Karpas-422 (cell line): ENCODE results near the gene ADAM8. TPM values are rescaled to one million over a fixed set of nuclear protein-coding genes. Genes with fewer than 3 reads are reported as not detected.

Experiments used
- DNase-seq: peaks from one replicate; pipeline ENCODE4 v3.0.0-alpha.2; 2015
- H2AFZ ChIP-seq: fragments of 200-600 bp; sonication (generic); 2 replicates; pipeline ENCODE4 v1.6.1; 2014; ENCODE audit warnings: antibody characterized with exemption, low read length, mixed read lengths
- H3K27ac ChIP-seq: fragments of 200-600 bp; sonication (generic); 2 replicates; pipeline ENCODE4 v1.5.1; 2014; ENCODE audit warnings: mild to moderate bottlenecking, low read length, moderate library complexity
- H3K27me3 ChIP-seq: fragments of 200-600 bp; sonication (generic); 2 replicates; pipeline ENCODE4 v1.6.1; 2014; ENCODE audit warnings: low read length, mixed read lengths
- H3K36me3 ChIP-seq: fragments of 200-600 bp; sonication (generic); 2 replicates; pipeline ENCODE4 v1.6.1; 2014; ENCODE audit warnings: low read length, mixed read lengths; ENCODE audit not compliant: insufficient read depth
- H3K4me1 ChIP-seq: fragments of 200-600 bp; sonication (generic); 2 replicates; pipeline ENCODE4 v1.6.1; 2014; ENCODE audit warnings: mild to moderate bottlenecking, low read length, mixed read lengths
- H3K4me2 ChIP-seq: fragments of 200-600 bp; sonication (generic); 2 replicates; pipeline ENCODE4 v1.6.1; 2014; ENCODE audit warnings: low read length, low read depth, mild to moderate bottlenecking; ENCODE audit not compliant: poor library complexity, severe bottlenecking
- H3K4me3 ChIP-seq: fragments of 200-600 bp; sonication (generic); 2 replicates; pipeline ENCODE4 v1.5.1; 2014; ENCODE audit warnings: mild to moderate bottlenecking, antibody characterized with exemption, low read length, mixed read lengths
- H3K79me2 ChIP-seq: fragments of 200-600 bp; sonication (generic); 2 replicates; pipeline ENCODE4 v1.6.1; 2014; ENCODE audit warnings: mild to moderate bottlenecking, low read length, mixed read lengths
- H3K9ac ChIP-seq: fragments of 200-600 bp; sonication (generic); 2 replicates; pipeline ENCODE4 v1.6.0; 2014; ENCODE audit warnings: low read length
- H3K9me2 ChIP-seq: fragments of 200-600 bp; sonication (generic), shearing (Covaris generic); replicated peaks from 2 replicates; pipeline ENCODE4 v1.6.0; 2014; ENCODE audit warnings: mild to moderate bottlenecking, low read length, moderate library complexity; ENCODE audit not compliant: insufficient read depth
- H3K9me3 ChIP-seq: fragments of 300-700, 200-600 bp; sonication (generic); 2 replicates; pipeline ENCODE4 v1.6.1; 2014; ENCODE audit warnings: low read length, mixed read lengths
- H4K20me1 ChIP-seq: fragments of 200-600 bp; sonication (generic); 2 replicates; pipeline ENCODE4 v1.6.1; 2014; ENCODE audit warnings: mild to moderate bottlenecking, antibody characterized with exemption, low read length, low read depth; ENCODE audit not compliant: insufficient read depth
- total RNA-seq: library from RNA; depleted of rRNA; stranded (reverse); fragments of >200 nt; shearing (Covaris generic); gene quantifications from 2 replicates; pipeline ENCODE4 v1.2.3, GENCODE V29; 2014; ENCODE audit warnings: low replicate concordance

ADAM8 gene
- total RNA-seq, 1 experiment from 2014 or later = 0.71 TPM

DNA sequence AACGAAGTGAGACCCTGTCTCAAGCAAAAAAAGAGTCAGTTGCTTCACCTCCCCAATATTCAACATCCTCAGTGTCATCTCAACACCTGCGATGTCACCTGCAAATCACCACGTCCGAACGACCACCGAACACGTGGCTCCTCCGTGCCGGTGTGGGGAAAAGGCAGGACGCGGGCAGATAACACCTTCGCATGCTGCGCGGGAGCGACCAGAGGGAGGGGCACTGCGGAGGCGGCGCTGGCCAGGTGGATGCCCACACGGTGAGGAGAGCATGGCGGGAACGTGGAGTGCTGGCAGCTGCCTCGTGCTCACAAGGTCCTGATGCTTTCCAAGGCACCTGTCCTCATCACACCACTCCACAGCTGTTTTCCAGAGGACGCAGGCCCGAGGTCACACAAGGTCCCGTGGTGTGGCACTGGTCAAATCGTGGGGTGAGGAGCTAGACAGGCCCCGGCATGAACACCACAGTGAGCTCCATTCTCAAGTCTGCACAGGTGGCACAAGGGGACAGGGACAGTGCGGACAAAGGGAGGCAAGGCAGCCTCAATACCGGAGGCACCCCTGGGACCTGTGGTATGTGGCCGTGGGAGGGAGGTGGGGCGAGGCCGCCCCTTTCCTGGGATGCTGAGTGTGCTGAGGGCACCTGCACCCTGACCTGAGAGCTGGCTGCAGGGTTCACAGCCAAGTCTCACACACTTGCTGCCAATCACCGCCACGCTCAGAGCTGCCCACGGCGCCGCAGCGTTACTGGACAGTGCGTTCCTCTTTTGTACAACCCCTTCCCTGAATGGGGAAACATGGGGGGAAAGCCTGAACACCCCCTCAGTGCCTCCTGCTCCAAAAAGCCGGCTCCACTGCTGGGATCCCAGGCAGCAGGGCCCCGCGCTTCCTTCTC lies 19.0 kb upstream of the ADAM8 start:
- H3K79me2 ChIP-seq = no peaks in the 10 kb centered on the region
- no peaks in the 10 kb centered on the region for H3K27me3 ChIP-seq
- no peak for DNase-seq
- no peak overlapping the region for H2AFZ ChIP-seq
- no peak overlapping the region for H3K27ac ChIP-seq
- H3K9ac ChIP-seq = no peak overlapping the region
- no peaks in the 10 kb centered on the region for H3K9me2 ChIP-seq
- H3K36me3 ChIP-seq = 0 out of 2 replicates have a peak, but pooled peaks cover 2% of the 10 kb centered on the region
- H3K4me2 ChIP-seq = no peak overlapping the region
- H3K4me1 ChIP-seq = no peaks in the 10 kb centered on the region
- no peak overlapping the region for H3K4me3 ChIP-seq
- no peaks in the 10 kb centered on the region for H3K9me3 ChIP-seq
- H4K20me1 ChIP-seq = no peaks in the 10 kb centered on the region

DNA sequence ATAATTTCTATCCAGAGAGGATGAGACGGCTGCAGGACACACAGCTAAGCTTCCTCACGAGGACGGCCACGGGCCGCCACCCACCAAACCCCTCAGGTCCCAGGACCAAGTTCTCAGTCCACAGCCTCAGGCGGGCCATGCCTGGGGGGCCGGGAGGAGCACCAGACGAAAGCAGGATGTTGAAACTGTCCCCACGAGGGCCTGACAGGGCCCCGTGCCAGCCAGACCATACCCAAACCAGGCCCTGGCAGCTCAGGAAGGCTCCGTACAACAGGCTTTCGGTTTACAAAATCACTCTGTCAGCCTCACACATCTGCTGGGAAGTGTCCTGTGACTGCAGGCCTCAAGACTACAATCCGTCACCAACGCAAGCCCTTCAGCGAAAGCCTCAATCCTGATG lies 17.5 kb upstream of the ADAM8 start:
- Histone ChIP-seq H3K79me2 (no peaks in the 10 kb centered on the region), H2AFZ (no peak overlapping the region), H3K4me3 (no peak overlapping the region), H3K9me2 (no peaks in the 10 kb centered on the region), H3K9me3 (no peaks in the 10 kb centered on the region), H4K20me1 (no peaks in the 10 kb centered on the region), H3K27ac (no peak overlapping the region), H3K36me3 (no peaks in the 10 kb centered on the region), H3K27me3 (no peaks in the 10 kb centered on the region), H3K9ac (no peak overlapping the region), H3K4me2 (no peak overlapping the region), H3K4me1 (no peaks in the 10 kb centered on the region)
- no peak for DNase-seq

DNA sequence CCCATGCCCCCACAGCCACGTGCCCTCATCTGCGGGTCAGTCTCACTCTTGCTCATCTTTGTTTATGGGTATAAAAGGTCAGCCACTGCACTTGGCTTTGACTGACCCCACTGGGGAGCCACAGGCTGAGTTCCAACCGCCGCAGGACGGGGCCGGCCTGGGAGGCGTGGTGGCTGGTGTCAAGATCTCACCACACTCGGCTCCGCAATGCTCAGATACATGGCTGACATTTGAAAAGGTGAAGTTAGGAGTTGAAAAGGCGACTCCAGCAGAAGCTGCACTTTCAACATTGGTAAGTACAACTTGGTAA lies 17.1 kb upstream of the ADAM8 start:
- no peaks in the 10 kb centered on the region for H3K36me3 ChIP-seq
- no peak overlapping the region for H3K27ac ChIP-seq
- no peak overlapping the region for H3K4me3 ChIP-seq

DNA sequence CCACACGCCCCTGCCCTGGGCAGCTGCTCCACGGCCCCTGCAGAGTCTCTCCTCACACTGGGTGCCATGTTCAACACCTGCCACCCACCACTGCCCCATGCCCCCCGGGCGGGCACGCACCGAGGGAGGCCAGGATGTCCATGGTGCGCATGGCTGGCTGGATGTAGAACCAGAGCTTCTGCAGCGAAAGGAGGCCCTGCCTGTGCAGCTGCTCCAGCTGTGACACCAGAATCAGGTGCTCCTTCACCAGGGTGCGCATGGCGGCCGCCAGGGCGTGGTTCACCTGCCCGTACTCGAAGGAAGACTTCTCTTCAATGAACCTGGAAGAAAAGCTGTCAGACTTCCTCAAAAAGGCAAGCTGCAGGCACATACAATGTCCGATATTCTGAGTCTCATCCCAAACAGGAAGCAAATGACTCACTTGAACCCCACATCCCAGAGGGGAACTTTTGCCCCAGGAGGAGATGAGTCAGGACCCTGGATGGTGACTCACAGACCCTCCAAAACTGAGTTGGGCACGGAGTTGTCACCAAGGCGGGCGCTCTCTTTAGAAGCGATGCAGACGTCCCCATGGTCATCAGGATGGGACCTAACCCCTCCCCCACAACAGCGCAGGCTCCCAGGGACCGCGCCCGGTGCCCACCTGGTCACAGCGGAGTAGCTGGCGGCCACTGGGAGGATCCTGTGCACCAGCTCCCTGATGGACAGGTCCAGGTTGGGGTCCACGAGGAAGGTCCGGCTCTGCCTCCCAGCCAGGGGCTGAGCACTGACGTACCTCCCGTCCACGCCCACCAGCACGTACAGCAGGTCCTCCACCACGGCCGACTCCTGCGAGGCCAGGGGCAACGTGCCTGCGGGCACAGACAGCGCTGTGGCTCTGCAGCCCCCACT lies 16.5 kb upstream of the ADAM8 start:
- no peaks in the 10 kb centered on the region for H3K36me3 ChIP-seq
- no peaks in the 10 kb centered on the region for H3K4me1 ChIP-seq
- no peaks in the 10 kb centered on the region for H3K79me2 ChIP-seq
- H3K4me3 ChIP-seq = no peak overlapping the region
- no peaks in the 10 kb centered on the region for H3K9me3 ChIP-seq
- H3K27ac ChIP-seq = no peak overlapping the region
- H3K9me2 ChIP-seq = no peaks in the 10 kb centered on the region
- H3K27me3 ChIP-seq = no peaks in the 10 kb centered on the region
- no peaks in the 10 kb centered on the region for H4K20me1 ChIP-seq
- DNase-seq = no peak
- no peak overlapping the region for H2AFZ ChIP-seq
- no peak overlapping the region for H3K9ac ChIP-seq
- no peak overlapping the region for H3K4me2 ChIP-seq

More for the DNA sequence above, 17.1 kb upstream of the ADAM8 start:
- no peak overlapping the region for H3K9ac ChIP-seq
- H3K27me3 ChIP-seq = no peaks in the 10 kb centered on the region
- H4K20me1 ChIP-seq = no peaks in the 10 kb centered on the region
- no peaks in the 10 kb centered on the region for H3K79me2 ChIP-seq
- H2AFZ ChIP-seq = no peak overlapping the region
- no peak overlapping the region for H3K4me2 ChIP-seq
- H3K9me3 ChIP-seq = no peaks in the 10 kb centered on the region
- H3K9me2 ChIP-seq = no peaks in the 10 kb centered on the region
- no peak for DNase-seq
- no peaks in the 10 kb centered on the region for H3K4me1 ChIP-seq

GRCh38 chr10:133289761-133290160 lies 13.1 kb upstream of the ADAM8 start:
- no peak overlapping the region for H2AFZ ChIP-seq
- H3K4me2 ChIP-seq = no peak overlapping the region
- H3K9ac ChIP-seq = no peak overlapping the region
- H4K20me1 ChIP-seq = no peaks in the 10 kb centered on the region
- no peaks in the 10 kb centered on the region for H3K9me2 ChIP-seq
- H3K9me3 ChIP-seq = no peaks in the 10 kb centered on the region
- DNase-seq = no peak
- H3K27me3 ChIP-seq = no peaks in the 10 kb centered on the region
- no peaks in the 10 kb centered on the region for H3K36me3 ChIP-seq
- no peak overlapping the region for H3K27ac ChIP-seq
- no peaks in the 10 kb centered on the region for H3K79me2 ChIP-seq
- no peaks in the 10 kb centered on the region for H3K4me1 ChIP-seq
- no peak overlapping the region for H3K4me3 ChIP-seq

GRCh38 chr10:133287832-133288500 lies 11.3 kb upstream of the ADAM8 start:
- no peak overlapping the region for H3K4me2 ChIP-seq

DNA sequence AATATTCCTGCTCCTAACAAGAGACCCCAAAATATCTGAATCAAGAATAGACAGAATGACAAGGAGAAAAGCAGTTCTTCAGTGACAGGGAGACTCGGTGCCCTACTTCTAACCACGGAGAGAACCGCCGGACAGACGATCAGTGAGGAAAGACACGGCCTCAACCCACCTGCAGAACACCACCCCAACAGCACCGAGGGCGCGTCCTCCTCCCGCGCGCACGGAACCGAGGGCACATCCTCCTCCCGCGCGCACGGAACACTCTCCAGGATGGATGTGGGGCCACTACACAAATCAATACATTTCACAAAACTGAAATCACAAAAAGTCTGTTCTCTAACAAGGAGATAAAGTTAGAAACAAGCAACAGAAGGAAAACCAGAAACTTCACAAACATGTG lies 9.7 kb upstream of the ADAM8 start:
- Histone ChIP-seq H3K9me2 (no peaks in the 10 kb centered on the region), H3K4me2 (no peak overlapping the region), H2AFZ (no peak overlapping the region), H3K27me3 (no peaks in the 10 kb centered on the region), H3K4me3 (no peak overlapping the region), H3K9me3 (no peaks in the 10 kb centered on the region), H4K20me1 (no peaks in the 10 kb centered on the region), H3K9ac (no peak overlapping the region), H3K36me3 (no peaks in the 10 kb centered on the region), H3K79me2 (no peaks in the 10 kb centered on the region), H3K4me1 (no peaks in the 10 kb centered on the region), H3K27ac (no peak overlapping the region)
- no peak for DNase-seq

More at GRCh38 chr10:133287832-133288500, 11.3 kb upstream of the ADAM8 start:
- H3K27ac ChIP-seq = no peak overlapping the region
- H3K9me2 ChIP-seq = no peaks in the 10 kb centered on the region
- H3K9me3 ChIP-seq = no peaks in the 10 kb centered on the region
- H3K79me2 ChIP-seq = no peaks in the 10 kb centered on the region
- no peaks in the 10 kb centered on the region for H4K20me1 ChIP-seq
- H3K36me3 ChIP-seq = no peaks in the 10 kb centered on the region
- H3K4me3 ChIP-seq = no peak overlapping the region
- no peak for DNase-seq
- no peaks in the 10 kb centered on the region for H3K27me3 ChIP-seq
- no peak overlapping the region for H2AFZ ChIP-seq
- H3K9ac ChIP-seq = no peak overlapping the region
- no peaks in the 10 kb centered on the region for H3K4me1 ChIP-seq

GRCh38 chr10:133285217-133285616 lies 8.5 kb upstream of the ADAM8 start:
- Histone ChIP-seq H3K9ac (no peak overlapping the region), H3K4me3 (no peak overlapping the region), H3K27ac (no peak overlapping the region), H3K9me2 (no peaks in the 10 kb centered on the region), H3K27me3 (no peaks in the 10 kb centered on the region), H3K79me2 (no peaks in the 10 kb centered on the region), H2AFZ (no peak overlapping the region), H3K36me3 (no peaks in the 10 kb centered on the region), H3K9me3 (no peaks in the 10 kb centered on the region), H3K4me2 (no peak overlapping the region), H3K4me1 (no peaks in the 10 kb centered on the region), H4K20me1 (no peaks in the 10 kb centered on the region)
- no peak for DNase-seq
